HEK293 (cell line): Measurements from ENCODE around the gene EIF3L.

ENCODE experiments used
- CTCF ChIA-PET: fragments of 350-600 bp; formaldehyde crosslinking; extraction: SDS; loops from one replicate; lab custom pipeline; 2021; ENCODE audit warnings: antibody characterized with exemption; lab: Yijun Ruan, JAX
- POLR2A ChIA-PET: fragments of 300-600 bp; formaldehyde crosslinking; extraction: SDS; loops from one replicate; lab custom pipeline; 2020; ENCODE audit warnings: antibody characterized with exemption, inconsistent platforms; lab: Yijun Ruan, JAX
- H3K27ac ChIP-seq: fragments of 200-500 bp; sonication (Bioruptor generic); 2 replicates; pipeline ENCODE4 v1.5.1; 2014; ENCODE audit warnings: low read depth, low read length, control low read depth, inconsistent platforms; ENCODE audit errors: extremely low read depth
- H3K36me3 ChIP-seq, 2 experiments: fragments of 200-500 bp in 1 of 2; sonication (Bioruptor generic) in 1 of 2; 1 replicate in 1 of 2; 2 replicates in 1 of 2; pipeline ENCODE4 v1.5.1; 2014 to 2017; ENCODE audit warnings: inconsistent platforms in 2 of 2, low read length in 2 of 2; ENCODE audit not compliant: control insufficient read depth in 2 of 2, insufficient read depth in 1 of 2
- H3K4me1 ChIP-seq: fragments of 200-500 bp; sonication (Bioruptor generic); 2 replicates; pipeline ENCODE4 v1.5.1; 2014; ENCODE audit warnings: mild to moderate bottlenecking, low read length, inconsistent platforms; ENCODE audit not compliant: control insufficient read depth, insufficient read depth
- H3K4me3 ChIP-seq: 2 replicates; pipeline ENCODE4 v1.5.1; 2011; ENCODE audit warnings: low read depth, mild to moderate bottlenecking, control low read depth, low read length, moderate library complexity
- H3K9me3 ChIP-seq: fragments of 200-500 bp; sonication (Bioruptor generic); 2 replicates; pipeline ENCODE4 v1.5.1; 2014; ENCODE audit warnings: low read depth, low read length, inconsistent platforms; ENCODE audit not compliant: control insufficient read depth, insufficient read depth
- BCL11A ChIP-seq: fragments of 450-650 bp; formaldehyde crosslinking; IDR thresholded peaks from 2 replicates; pipeline ENCODE4 v1.5.1; 2016; ENCODE audit warnings: low read depth, missing biosample characterization, missing genetic modification characterization
- BCL11B ChIP-seq: fragments of 450-650 bp; formaldehyde crosslinking; IDR thresholded peaks from 2 replicates; pipeline ENCODE4 v1.5.1; 2016; ENCODE audit warnings: low read depth, missing biosample characterization, missing genetic modification characterization
- FEZF1 ChIP-seq: fragments of 450-650 bp; formaldehyde crosslinking; IDR thresholded peaks from 2 replicates; pipeline ENCODE4 v1.5.1; 2016; ENCODE audit warnings: missing biosample characterization, missing genetic modification characterization
- KLF1 ChIP-seq: fragments of 450-650 bp; formaldehyde crosslinking; IDR thresholded peaks from 2 replicates; pipeline ENCODE4 v1.5.1; 2016; ENCODE audit warnings: missing biosample characterization, missing genetic modification characterization
- KLF8 ChIP-seq: fragments of 450-650 bp; formaldehyde crosslinking; IDR thresholded peaks from 2 replicates; pipeline ENCODE4 v1.5.1; 2016; ENCODE audit warnings: missing biosample characterization, missing genetic modification characterization
- MZF1 ChIP-seq: fragments of 450-650 bp; formaldehyde crosslinking; IDR thresholded peaks from 2 replicates; pipeline ENCODE4 v1.5.1; 2017; ENCODE audit warnings: missing biosample characterization, missing genetic modification characterization, borderline replicate concordance
- PRDM10 ChIP-seq: fragments of 450-650 bp; formaldehyde crosslinking; IDR thresholded peaks from 2 replicates; pipeline ENCODE4 v1.5.1; 2016; ENCODE audit warnings: missing biosample characterization, missing genetic modification characterization
- TRIM28 ChIP-seq: IDR thresholded peaks from 2 replicates; pipeline ENCODE4 v1.6.1; 2011; ENCODE audit warnings: low read length, control low read depth, borderline replicate concordance
- ZBTB26 ChIP-seq: fragments of 450-650 bp; formaldehyde crosslinking; optimal IDR thresholded peaks from 2 replicates; pipeline ENCODE3; 2016; ENCODE audit warnings: missing biosample characterization, mild to moderate bottlenecking, missing genetic modification characterization
- ZBTB48 ChIP-seq: fragments of 450-650 bp; formaldehyde crosslinking; IDR thresholded peaks from 2 replicates; pipeline ENCODE4 v1.5.1; 2016; ENCODE audit warnings: missing biosample characterization, missing genetic modification characterization
- ZFP37 ChIP-seq: fragments of 450-650 bp; formaldehyde crosslinking; IDR thresholded peaks from 2 replicates; pipeline ENCODE4 v1.5.1; 2016; ENCODE audit warnings: missing biosample characterization, missing genetic modification characterization
- ZNF184 ChIP-seq: fragments of 450-650 bp; IDR thresholded peaks from 2 replicates; pipeline ENCODE4 v1.5.1; 2018; ENCODE audit warnings: missing biosample characterization, mild to moderate bottlenecking, missing genetic modification characterization
- ZNF2 ChIP-seq: fragments of 450-650 bp; formaldehyde crosslinking; IDR thresholded peaks from 2 replicates; pipeline ENCODE4 v1.5.1; 2016; ENCODE audit warnings: missing biosample characterization, missing genetic modification characterization
- ZNF324 ChIP-seq: fragments of 450-650 bp; formaldehyde crosslinking; IDR thresholded peaks from 2 replicates; pipeline ENCODE4 v1.5.1; 2016; ENCODE audit warnings: missing biosample characterization, missing genetic modification characterization
- ZNF366 ChIP-seq: fragments of 450-650 bp; formaldehyde crosslinking; conservative IDR thresholded peaks from 2 replicates; pipeline ENCODE4 v1.5.1; 2016; ENCODE audit warnings: missing biosample characterization, missing genetic modification characterization
- ZNF529 ChIP-seq: fragments of 450-650 bp; formaldehyde crosslinking; IDR thresholded peaks from 2 replicates; pipeline ENCODE4 v1.5.1; 2017; ENCODE audit warnings: missing genetic modification characterization, missing biosample characterization; ENCODE audit not compliant: insufficient replicate concordance
- ZNF548 ChIP-seq: fragments of 450-650 bp; formaldehyde crosslinking; IDR thresholded peaks from 2 replicates; pipeline ENCODE4 v1.5.1; 2016; ENCODE audit warnings: missing biosample characterization, missing genetic modification characterization
- ZNF600 ChIP-seq: fragments of 450-650 bp; formaldehyde crosslinking; IDR thresholded peaks from 2 replicates; pipeline ENCODE4 v1.5.1; 2016; ENCODE audit warnings: missing biosample characterization, missing genetic modification characterization
- ZNF624 ChIP-seq: fragments of 450-650 bp; formaldehyde crosslinking; IDR thresholded peaks from 2 replicates; pipeline ENCODE4 v1.5.1; 2017; ENCODE audit warnings: missing biosample characterization, missing genetic modification characterization
- ZNF660 ChIP-seq: fragments of 450-650 bp; IDR thresholded peaks from 2 replicates; pipeline ENCODE4 v1.5.1; 2018; ENCODE audit warnings: missing biosample characterization, mild to moderate bottlenecking, missing genetic modification characterization
- ZXDB ChIP-seq: fragments of 450-650 bp; formaldehyde crosslinking; IDR thresholded peaks from 2 replicates; pipeline ENCODE4 v1.5.1; 2016; ENCODE audit warnings: missing biosample characterization, missing genetic modification characterization
- TF ChIP-seq, protein P1 (sequence below): fragments of 450-650 bp; formaldehyde crosslinking; IDR thresholded peaks from 2 replicates; pipeline ENCODE4 v1.5.1; 2016; ENCODE audit warnings: missing biosample characterization, missing genetic modification characterization
- TF ChIP-seq, protein P2 (sequence below): fragments of 450-650 bp; formaldehyde crosslinking; IDR thresholded peaks from 2 replicates; pipeline ENCODE4 v1.5.1; 2016; ENCODE audit warnings: missing biosample characterization, missing genetic modification characterization, low read depth

EIF3L gene

GRCh38 chr22:37816543-37817180, 32.6 kb upstream of the EIF3L start:
- peaks cover 3% of the 10 kb centered on the region; the same call in 1 of the 2 replicates for H3K4me1 ChIP-seq
- no peak overlapping the region for H3K4me3 ChIP-seq
- H3K27ac ChIP-seq, result no peak overlapping the region
- ChIA-PET POLR2A (interaction anchor here (1.2 to 2.2 kb wide), 7 partner anchors 8 to 46 kb away, joined by 5 to 28 read pairs (median 12); partner anchors contain the start of genes ANKRD54 and GCAT), CTCF (interaction anchor here (0.6 to 8.1 kb wide), 32 partner anchors 8 to 731 kb away, joined by 3 to 208 read pairs (median 6); partner anchors contain the start of genes ANKRD54 and GCAT)
- TF ChIP-seq FEZF1 (tag by site-specific recombination) (no peak), ZNF548 (tag by site-specific recombination) (no peak), ZNF529 (tag by site-specific recombination) (no peak)
- H3K36me3 ChIP-seq, result peaks cover 0 to 18% of the 10 kb centered on the region in 2 experiments; a peak in 2 of 3 replicates
- no peaks in the 10 kb centered on the region for H3K9me3 ChIP-seq

- ChIA-PET CTCF (interaction anchor here (0.5 to 8.1 kb wide), 60 partner anchors 9 to 1306 kb away, joined by 3 to 208 read pairs (median 4); partner anchors contain the start of genes ANKRD54, GCAT, MICALL1 and PDXP), POLR2A (interaction anchor here (0.6 to 2.1 kb wide), 14 partner anchors 9 to 114 kb away, joined by 3 to 28 read pairs (median 5); partner anchors contain the start of genes ANKRD54 and GCAT)
- Histone ChIP-seq H3K4me1 (peaks cover 3% of the 10 kb centered on the region; the same call in 1 of the 2 replicates), H3K27ac (peak overlapping the region; percentile 88), H3K36me3 (peaks cover 0 to 18% of the 10 kb centered on the region in 2 experiments; a peak in 2 of 3 replicates), H3K9me3 (no peaks in the 10 kb centered on the region), H3K4me3 (peak overlapping the region; percentile 13)
- TF ChIP-seq ZBTB26 (tag by site-specific recombination), result peak; percentile 21
- TF ChIP-seq ZNF324 (tag by site-specific recombination), result peak; percentile 57; the same call in 1 of the 2 replicates
- peak; percentile 71 for TF ChIP-seq ZNF366 (tag by site-specific recombination)
- peak; percentile 41; the same call in 1 of the 2 replicates for TF ChIP-seq ZXDB (tag by site-specific recombination)
- 0 out of 2 replicates have a peak, but pooled peaks have one; percentile 40 for TF ChIP-seq KLF1 (tag by site-specific recombination)
- TF ChIP-seq TRIM28, result peak; percentile 87; the same call in 1 of the 2 replicates
- TF ChIP-seq, protein P1, sequence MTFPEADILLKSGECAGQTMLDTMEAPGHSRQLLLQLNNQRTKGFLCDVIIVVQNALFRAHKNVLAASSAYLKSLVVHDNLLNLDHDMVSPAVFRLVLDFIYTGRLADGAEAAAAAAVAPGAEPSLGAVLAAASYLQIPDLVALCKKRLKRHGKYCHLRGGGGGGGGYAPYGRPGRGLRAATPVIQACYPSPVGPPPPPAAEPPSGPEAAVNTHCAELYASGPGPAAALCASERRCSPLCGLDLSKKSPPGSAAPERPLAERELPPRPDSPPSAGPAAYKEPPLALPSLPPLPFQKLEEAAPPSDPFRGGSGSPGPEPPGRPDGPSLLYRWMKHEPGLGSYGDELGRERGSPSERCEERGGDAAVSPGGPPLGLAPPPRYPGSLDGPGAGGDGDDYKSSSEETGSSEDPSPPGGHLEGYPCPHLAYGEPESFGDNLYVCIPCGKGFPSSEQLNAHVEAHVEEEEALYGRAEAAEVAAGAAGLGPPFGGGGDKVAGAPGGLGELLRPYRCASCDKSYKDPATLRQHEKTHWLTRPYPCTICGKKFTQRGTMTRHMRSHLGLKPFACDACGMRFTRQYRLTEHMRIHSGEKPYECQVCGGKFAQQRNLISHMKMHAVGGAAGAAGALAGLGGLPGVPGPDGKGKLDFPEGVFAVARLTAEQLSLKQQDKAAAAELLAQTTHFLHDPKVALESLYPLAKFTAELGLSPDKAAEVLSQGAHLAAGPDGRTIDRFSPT (tag by site-specific recombination), result no peak
- TF ChIP-seq, protein P2, sequence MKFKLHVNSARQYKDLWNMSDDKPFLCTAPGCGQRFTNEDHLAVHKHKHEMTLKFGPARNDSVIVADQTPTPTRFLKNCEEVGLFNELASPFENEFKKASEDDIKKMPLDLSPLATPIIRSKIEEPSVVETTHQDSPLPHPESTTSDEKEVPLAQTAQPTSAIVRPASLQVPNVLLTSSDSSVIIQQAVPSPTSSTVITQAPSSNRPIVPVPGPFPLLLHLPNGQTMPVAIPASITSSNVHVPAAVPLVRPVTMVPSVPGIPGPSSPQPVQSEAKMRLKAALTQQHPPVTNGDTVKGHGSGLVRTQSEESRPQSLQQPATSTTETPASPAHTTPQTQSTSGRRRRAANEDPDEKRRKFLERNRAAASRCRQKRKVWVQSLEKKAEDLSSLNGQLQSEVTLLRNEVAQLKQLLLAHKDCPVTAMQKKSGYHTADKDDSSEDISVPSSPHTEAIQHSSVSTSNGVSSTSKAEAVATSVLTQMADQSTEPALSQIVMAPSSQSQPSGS (tag by site-specific recombination), result no peak
- no peak; the same call in 1 of the 2 replicates for TF ChIP-seq BCL11A (tag by site-specific recombination)
- TF ChIP-seq ZNF184, result no peak
- peak; percentile 79; the same call in 1 of the 2 replicates for TF ChIP-seq ZFP37 (tag by site-specific recombination)
- TF ChIP-seq ZNF624 (tag by site-specific recombination), result no peak
- TF ChIP-seq ZNF600 (tag by site-specific recombination), result peak; percentile 37; the same call in 1 of the 2 replicates
- peak; percentile 18; the same call in 1 of the 2 replicates for TF ChIP-seq PRDM10 (tag by site-specific recombination)
- peak; percentile 42; the same call in 1 of the 2 replicates for TF ChIP-seq ZBTB48 (tag by site-specific recombination)
- peak; percentile 91 for TF ChIP-seq ZNF2 (tag by site-specific recombination)
- peak; percentile 60; the same call in 1 of the 2 replicates for TF ChIP-seq KLF8
- TF ChIP-seq ZNF660 (tag by site-specific recombination), result 0 out of 2 replicates have a peak, but pooled peaks have one; percentile 53
- TF ChIP-seq BCL11B (tag by site-specific recombination), result peak; percentile 69; the same call in 1 of the 2 replicates
- no peak for TF ChIP-seq MZF1 (tag by site-specific recombination)
Observed at GRCh38 chr22:37817705-37818408, 31.4 kb upstream of the EIF3L start.
